ENCODE measurements around the gene TM6SF1. TPM values are rescaled to one million over a fixed set of nuclear protein-coding genes. Genes with fewer than 3 reads are reported as not detected.
"Not testable (repeated sequence)": the region's sequence is repeated elsewhere in the genome, so short reads cannot be mapped to it uniquely, and the experiment has no call there.

Gene TM6SF1
- total RNA-seq, 1 donor from 2014 or later: 4.5 TPM

GRCh38 chr15:83088876-83089275 lies 18.6 kb upstream of the TM6SF1 start:
- DNase-seq: no peak

GRCh38 chr15:83090465-83090864 lies 17.0 kb upstream of the TM6SF1 start:
- no peak for DNase-seq

DNA sequence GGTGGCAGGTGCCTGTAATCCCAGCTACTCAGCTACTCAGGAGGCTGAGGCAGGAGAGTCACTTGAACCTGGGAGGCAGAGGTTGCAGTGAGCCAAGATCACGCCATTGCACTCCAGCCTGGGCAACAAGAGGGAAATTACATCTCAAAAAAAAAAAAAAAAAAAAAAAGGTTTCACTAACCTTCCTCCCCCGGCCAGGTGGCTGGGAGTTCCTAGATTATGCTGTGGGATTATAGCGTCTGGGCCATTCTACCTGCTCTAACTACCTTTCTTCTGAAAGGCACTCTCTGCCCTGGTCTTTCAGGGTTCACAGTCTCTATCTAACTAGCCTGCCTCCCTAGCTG lies 15.5 kb upstream of the TM6SF1 start:
- DNase-seq: not testable (repeated sequence)

DNA sequence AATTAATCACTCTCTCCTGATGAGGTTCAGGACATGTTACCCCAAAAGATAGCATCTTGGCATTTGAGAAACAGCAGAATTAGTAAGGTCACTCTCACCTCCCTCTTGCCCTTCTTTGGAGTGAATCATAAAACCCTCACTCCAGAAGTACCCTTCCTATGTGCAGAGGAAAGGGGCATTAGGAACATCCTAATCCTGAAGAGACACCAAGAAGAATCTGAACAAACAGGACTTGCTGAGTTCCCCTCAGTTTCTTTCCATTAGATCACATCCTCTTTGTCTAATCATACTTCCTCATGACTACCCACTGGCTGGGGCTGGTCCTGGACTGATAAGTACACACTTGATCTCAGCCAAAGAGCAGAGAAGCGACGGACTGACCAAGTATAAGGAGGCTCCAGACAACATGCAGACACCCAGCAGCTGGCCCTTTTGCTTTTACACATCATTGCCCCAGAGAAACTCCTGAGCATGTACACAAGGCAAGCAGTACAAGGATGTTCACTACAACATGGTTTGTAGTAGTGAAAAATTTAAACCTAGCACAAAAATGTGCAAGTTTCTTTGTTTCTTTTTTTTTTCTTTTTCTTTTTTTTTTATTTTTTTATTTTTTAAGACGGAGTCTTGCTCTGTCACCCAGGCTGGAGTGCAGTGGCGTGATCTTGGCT lies 15.0 kb upstream of the TM6SF1 start:
- DNase-seq: peak; percentile 13

GRCh38 chr15:83094583-83094982 lies 12.9 kb upstream of the TM6SF1 start:
- DNase-seq: no peak

DNA sequence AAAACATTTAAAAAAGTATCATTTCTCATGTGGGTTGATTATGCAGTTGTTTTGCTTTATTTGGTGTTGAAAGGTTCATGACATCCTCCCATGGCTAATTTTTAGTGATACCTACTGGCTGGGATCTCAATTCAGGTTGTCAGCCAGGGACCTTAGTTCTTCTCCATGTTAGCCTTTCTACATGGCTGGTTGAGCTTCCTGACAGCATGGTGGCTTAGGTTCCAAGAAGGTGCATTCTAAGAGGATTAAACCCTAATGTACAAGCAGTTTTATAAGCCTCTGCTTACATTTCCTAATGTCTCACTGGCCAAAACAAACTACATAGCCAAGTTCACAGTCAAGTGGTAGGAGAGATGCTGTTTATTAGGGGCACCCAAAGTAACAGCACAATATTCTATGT lies 9.4 kb upstream of the TM6SF1 start:
- no peak for DNase-seq

DNA sequence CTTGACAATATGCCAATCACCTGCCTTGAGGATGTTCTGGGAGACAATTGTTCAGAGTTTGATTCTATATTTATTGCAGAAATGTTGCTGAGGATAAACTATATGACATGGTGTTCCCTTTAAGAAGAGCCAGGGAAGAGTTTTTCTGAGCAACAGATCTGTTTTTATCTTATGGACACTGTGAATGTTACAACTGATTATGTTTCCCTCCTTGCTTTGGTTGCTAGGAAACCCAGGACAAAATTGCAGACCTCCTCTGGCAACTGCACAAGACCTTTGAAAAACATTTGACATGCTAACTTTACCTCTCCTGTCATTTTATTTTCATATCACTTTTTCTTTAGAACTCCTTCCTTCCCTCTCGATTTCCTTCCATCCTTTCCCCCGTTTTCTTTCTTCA lies 8.2 kb upstream of the TM6SF1 start:
- no peak for DNase-seq

DNA sequence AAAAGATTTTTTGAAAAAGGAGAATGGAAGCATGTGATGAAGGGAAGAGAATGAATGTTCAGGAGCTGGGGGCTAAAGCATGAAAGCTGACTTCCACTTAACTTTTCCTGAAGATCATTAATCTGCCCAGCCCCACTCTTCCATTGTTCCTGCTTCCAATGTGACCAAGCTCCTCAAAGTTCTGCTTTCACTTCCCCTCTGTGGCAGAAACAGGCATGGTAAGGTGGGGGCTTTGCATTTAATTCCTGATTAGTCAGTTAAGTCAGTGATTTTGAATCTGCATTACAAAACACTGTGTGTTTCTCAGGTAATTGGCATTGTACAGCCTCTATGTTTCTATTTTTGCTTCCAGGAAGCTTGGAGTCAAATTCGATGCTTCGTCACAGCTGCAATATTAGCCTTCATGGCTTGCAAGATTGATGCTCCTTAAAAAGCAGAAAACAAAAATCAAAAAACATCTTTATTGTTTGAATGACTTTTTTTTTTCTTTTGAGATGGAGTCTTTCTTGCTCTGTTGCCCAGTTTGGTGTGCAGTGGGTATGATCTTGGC lies 7.3 kb upstream of the TM6SF1 start:
- no peak for DNase-seq

- no peak for DNase-seq
Measured at GRCh38 chr15:83102346-83102745, 5.1 kb upstream of the TM6SF1 start.

GRCh38 chr15:83104141-83104540 lies 3.3 kb upstream of the TM6SF1 start:
- no peak for DNase-seq

DNA sequence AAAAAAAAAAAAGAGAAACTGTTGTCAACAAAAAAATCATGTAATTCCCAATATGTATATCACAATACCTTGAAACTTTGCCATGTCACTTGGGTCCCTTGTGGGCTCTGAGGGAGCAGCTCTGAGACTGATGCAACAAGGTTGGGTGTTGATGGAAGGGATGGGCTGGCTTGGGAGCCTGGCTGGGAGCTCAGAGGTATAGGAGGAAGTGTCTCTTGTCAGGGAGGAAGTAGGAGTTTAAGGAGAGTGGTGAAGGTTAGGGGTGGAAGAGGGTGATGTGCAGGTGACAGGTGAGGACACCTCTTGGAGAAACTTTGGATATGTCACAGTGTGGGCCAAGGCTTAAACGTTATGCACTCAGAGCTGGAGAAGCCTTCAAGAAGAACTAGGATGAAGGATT lies 2.0 kb upstream of the TM6SF1 start:
- DNase-seq: no peak

GRCh38 chr15:83107841-83108181 lies 366 bp downstream of the TM6SF1 start:
- DNase-seq: no peak

DNA sequence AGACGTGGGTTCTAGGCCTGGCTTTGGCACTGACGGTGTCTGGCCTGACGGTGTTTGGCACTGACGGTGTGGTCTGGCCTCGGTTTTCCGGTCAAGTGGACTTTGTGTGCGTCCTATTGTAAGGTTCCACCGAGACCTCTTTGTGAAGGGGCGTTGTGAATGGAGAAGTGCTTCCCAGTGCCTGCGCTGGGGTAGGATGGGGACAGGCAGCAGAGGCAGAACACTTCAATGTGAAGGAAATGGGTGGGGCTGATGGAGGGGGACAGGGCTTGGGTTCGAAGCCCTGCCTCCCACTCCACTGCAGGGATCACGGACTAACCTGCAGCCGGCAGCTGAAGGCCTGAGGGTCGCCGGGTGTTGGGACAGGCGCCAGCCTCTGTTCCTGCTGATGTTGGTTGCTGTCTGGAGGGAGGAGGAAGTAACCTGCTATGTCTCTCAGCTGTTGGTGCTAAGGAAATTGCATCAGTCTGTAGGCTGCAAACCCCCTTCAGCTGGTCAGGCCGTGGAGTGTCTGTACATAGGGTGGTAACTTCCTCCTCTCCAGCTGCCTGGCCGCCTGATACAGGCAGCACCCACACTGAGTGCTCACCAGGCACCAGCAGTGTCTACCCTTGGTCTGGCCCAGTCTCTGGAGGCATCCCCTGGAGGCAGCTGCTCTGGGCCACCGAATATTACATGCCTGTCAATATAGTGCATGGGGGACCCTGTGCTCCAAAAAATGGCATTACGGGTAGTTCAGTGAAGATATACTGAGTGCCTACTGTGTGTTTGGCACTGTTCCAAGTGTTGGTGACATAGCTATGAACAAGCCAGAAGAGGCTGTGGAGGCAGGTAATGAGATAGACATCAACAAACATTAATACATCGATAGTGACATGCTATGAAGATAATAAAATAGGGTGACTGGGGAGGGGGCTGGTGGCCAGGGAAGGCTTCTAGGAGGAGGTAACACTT lies 1.1 kb downstream of the TM6SF1 start:
- no peak for DNase-seq

GRCh38 chr15:83109532-83109931 lies 2.1 kb downstream of the TM6SF1 start:
- DNase-seq: no peak

DNA sequence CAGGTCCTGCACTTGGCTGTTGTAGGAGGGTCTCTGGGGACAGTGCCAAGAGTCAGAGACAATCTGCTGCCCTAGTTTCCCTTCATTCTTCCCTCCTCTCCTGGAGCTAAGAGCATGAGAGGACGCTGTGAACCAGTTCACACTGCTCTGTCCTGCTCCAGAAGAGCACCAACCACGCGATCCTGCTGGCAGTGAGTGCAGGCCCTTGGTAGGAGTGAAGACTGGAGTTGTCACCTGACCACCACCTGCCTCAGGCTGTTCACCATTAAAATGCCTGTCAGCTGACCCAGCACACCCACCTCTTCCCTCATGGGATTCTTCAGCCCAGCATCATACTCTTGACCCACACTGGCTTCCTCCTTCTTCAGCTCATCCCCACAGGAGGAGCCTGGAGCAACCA lies 2.9 kb downstream of the TM6SF1 start:
- DNase-seq: no peak

GRCh38 chr15:83111149-83111548 lies 3.7 kb downstream of the TM6SF1 start:
- DNase-seq: no peak

DNA sequence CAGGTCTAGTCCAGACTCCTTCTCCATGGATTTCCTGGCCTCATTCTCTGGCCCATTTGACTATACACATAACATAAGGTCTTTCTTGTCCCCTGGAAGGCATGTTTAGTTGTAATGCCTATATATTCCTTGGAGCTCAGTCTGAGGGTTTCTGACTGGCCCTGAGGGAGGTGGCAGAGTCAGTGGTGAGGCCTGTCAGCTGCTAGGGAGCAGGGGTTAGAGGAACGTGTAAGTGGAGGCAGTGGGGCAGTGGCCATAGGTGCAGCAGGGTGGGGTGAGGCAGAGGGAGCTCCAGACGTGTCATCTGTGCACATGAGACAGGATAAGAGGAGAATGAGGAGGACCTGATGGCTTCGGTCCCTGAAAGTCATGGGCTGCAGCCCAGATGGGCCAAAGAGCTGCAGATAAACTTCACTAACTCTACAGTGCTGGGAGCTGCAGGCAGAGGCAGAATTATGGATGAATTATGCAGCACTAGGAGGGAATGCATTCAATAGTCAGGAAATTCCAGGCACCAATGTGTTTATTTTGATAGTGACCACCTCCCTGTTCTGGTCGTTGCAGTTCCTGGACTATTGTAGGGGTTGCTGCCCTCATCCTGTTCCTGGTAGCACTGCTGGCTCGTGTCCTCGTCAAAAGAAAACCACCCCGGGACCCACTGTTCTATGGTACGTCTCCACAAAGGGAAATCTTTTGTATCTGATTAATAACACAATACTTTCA lies 4.9 kb downstream of the TM6SF1 start:
- DNase-seq: no peak

DNA sequence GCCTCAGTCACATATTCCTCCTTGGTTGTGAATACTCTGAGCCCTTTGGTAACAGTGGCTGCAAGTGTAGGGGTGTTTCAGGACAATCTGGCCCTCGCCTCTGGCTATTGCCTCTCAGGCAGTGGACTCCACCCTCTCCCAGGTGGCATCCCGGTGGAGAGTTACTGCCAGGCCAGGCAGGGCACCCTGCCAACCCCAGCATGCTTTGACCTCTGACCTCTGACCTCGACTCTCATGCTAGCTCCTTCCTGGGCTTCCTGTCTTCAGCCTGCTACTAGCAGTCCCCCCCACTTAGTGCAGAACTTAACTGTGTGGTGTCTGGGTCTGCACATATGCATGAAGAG lies 5.5 kb downstream of the TM6SF1 start:
- no peak for DNase-seq

GRCh38 chr15:83113881-83114674 lies 6.6 kb downstream of the TM6SF1 start:
- DNase-seq: no peak

- no peak for DNase-seq
Measured at GRCh38 chr15:83114856-83115255, 7.4 kb downstream of the TM6SF1 start.

- DNase-seq: no peak
Measured at GRCh38 chr15:83115410-83115809, 8.0 kb downstream of the TM6SF1 start.
